ENCODE measurements around the gene OSBPL5. TPM values are rescaled to one million over a fixed set of nuclear protein-coding genes. Genes with fewer than 3 reads are reported as not detected.
A peak's percentile ranks its signal among the peaks of the same experiment; 100 is the strongest.
"Not testable (repeated sequence)": the region's sequence is repeated elsewhere in the genome, so short reads cannot be mapped to it uniquely, and the experiment has no call there.

OSBPL5 gene
- total RNA-seq, 1 experiment from 2014 or later = 6.4 TPM

- Histone ChIP-seq H4K20me1 (ENCODE audit: insufficient read depth) (no peaks in the 10 kb centered on the region), H3K79me2 (ENCODE audit: low read depth) (no peaks in the 10 kb centered on the region), H3K27me3 (ENCODE audit: insufficient read depth, low read depth) (peaks cover 57% of the 10 kb centered on the region), H3K36me3 (ENCODE audit: low read depth) (no peaks in the 10 kb centered on the region), H3K27ac (no peak overlapping the region), H3K9me2 (ENCODE audit: insufficient read depth) (no peaks in the 10 kb centered on the region), H3K4me3 (no peak overlapping the region), H2AFZ (no peak overlapping the region), H3K4me2 (no peak overlapping the region), H3K4me1 (replicated peaks; ENCODE audit: insufficient read depth) (no peaks in the 10 kb centered on the region), H3F3A (ENCODE audit: insufficient read depth, low read depth) (no peaks in the 10 kb centered on the region), H3K9me3 (ENCODE audit: insufficient read depth, low read depth) (no peaks in the 10 kb centered on the region)
- no peak for DNase-seq
- no peak for TF ChIP-seq CTCF (conservative IDR thresholded peaks at IDR 0.05)
- TF ChIP-seq EZH2 (IDR thresholded peaks at IDR 0.05; ENCODE audit: low read depth) = no peak
- intact Hi-C loops (cut with micrococcal nuclease; ENCODE audit: unreplicated experiment) = no loop called here
- ChIA-PET POLR2A (ENCODE audit: unreplicated experiment) (no interaction called here), CTCF (interaction anchor here (0.5 kb wide), 1 partner anchor 800 kb away, joined by 4 read pairs; no protein-coding TSS in a partner anchor)
- no TSS peak for BruUV-seq (replicated peaks)
These were observed 5.1 kb upstream of the OSBPL5 start for GRCh38 chr11:3170044-3170755.

- Histone ChIP-seq H3K4me2 (no peak overlapping the region), H3K9me2 (ENCODE audit: insufficient read depth) (no peaks in the 10 kb centered on the region), H3K9me3 (ENCODE audit: insufficient read depth, low read depth) (no peaks in the 10 kb centered on the region), H3K4me1 (replicated peaks; ENCODE audit: insufficient read depth) (no peaks in the 10 kb centered on the region), H3K27me3 (ENCODE audit: insufficient read depth, low read depth) (peaks cover 59% of the 10 kb centered on the region), H2AFZ (no peak overlapping the region), H3K36me3 (ENCODE audit: low read depth) (no peaks in the 10 kb centered on the region), H3K79me2 (ENCODE audit: low read depth) (no peaks in the 10 kb centered on the region), H4K20me1 (ENCODE audit: insufficient read depth) (no peaks in the 10 kb centered on the region), H3K27ac (no peak overlapping the region), H3F3A (ENCODE audit: insufficient read depth, low read depth) (no peaks in the 10 kb centered on the region), H3K4me3 (no peak overlapping the region)
- DNase-seq = peak in 1 of 2 experiments; percentile 31
- TF ChIP-seq EZH2 (IDR thresholded peaks at IDR 0.05; ENCODE audit: low read depth) (no peak), CTCF (conservative IDR thresholded peaks at IDR 0.05) (no peak)
- no TSS peak for BruUV-seq (replicated peaks)
- POLR2A ChIA-PET (ENCODE audit: unreplicated experiment) = interaction anchor here (0.7 kb wide), 1 partner anchor 92 kb away, joined by 8 read pairs; no protein-coding TSS in a partner anchor
- intact Hi-C loops (cut with micrococcal nuclease; ENCODE audit: unreplicated experiment) = no loop called here
- CTCF ChIA-PET = no interaction called here
These were observed 4.3 kb upstream of the OSBPL5 start for GRCh38 chr11:3169255-3170043.

- H3K4me3 ChIP-seq; intact Hi-C loops (cut with micrococcal nuclease; ENCODE audit: unreplicated experiment); DNase-seq; BruUV-seq (replicated peaks); H3F3A ChIP-seq (ENCODE audit: insufficient read depth, low read depth); H3K4me1 ChIP-seq (replicated peaks; ENCODE audit: insufficient read depth); H2AFZ ChIP-seq; H4K20me1 ChIP-seq (ENCODE audit: insufficient read depth); H3K4me2 ChIP-seq; CTCF ChIA-PET; H3K9me2 ChIP-seq (ENCODE audit: insufficient read depth); H3K36me3 ChIP-seq (ENCODE audit: low read depth); H3K27ac ChIP-seq; H3K9me3 ChIP-seq (ENCODE audit: insufficient read depth, low read depth); H3K79me2 ChIP-seq (ENCODE audit: low read depth): not testable (repeated sequence)
- POLR2A ChIA-PET (ENCODE audit: unreplicated experiment) = interaction anchor here (0.7 kb wide), 1 partner anchor 91 kb away, joined by 8 read pairs; no protein-coding TSS in a partner anchor
- H3K27me3 ChIP-seq (ENCODE audit: insufficient read depth, low read depth) = peaks cover 66% of the 10 kb centered on the region
These were observed 3.7 kb upstream of the OSBPL5 start for GRCh38 chr11:3168742-3169254.
